Breast epithelium (tissue), 3 donors: ENCODE results near the gene LGALS7B.
"Not testable (repeated sequence)": the region's sequence is repeated elsewhere in the genome, so short reads cannot be mapped to it uniquely, and the experiment has no call there.

Experiments
- POLR2A ChIP-seq: fragments of 450-650 bp; IDR thresholded peaks from one replicate; pipeline ENCODE4 v1.6.1; 2016; ENCODE audit warnings: antibody characterized with exemption, mild to moderate bottlenecking, moderate library complexity
- TF ChIP-seq, protein P1 (sequence below), 3 donors: fragments of 450-650 bp; IDR thresholded peaks; one replicate each; pipeline ENCODE4 v1.5.1; 2016 to 2017; ENCODE audit warnings: antibody characterized with exemption in 3 of 3, mild to moderate bottlenecking in 3 of 3, moderate library complexity in 3 of 3

GRCh38 chr19:38790507-38791403 is 1.8 kb downstream of the LGALS7B start:
- TF ChIP-seq, protein P1, sequence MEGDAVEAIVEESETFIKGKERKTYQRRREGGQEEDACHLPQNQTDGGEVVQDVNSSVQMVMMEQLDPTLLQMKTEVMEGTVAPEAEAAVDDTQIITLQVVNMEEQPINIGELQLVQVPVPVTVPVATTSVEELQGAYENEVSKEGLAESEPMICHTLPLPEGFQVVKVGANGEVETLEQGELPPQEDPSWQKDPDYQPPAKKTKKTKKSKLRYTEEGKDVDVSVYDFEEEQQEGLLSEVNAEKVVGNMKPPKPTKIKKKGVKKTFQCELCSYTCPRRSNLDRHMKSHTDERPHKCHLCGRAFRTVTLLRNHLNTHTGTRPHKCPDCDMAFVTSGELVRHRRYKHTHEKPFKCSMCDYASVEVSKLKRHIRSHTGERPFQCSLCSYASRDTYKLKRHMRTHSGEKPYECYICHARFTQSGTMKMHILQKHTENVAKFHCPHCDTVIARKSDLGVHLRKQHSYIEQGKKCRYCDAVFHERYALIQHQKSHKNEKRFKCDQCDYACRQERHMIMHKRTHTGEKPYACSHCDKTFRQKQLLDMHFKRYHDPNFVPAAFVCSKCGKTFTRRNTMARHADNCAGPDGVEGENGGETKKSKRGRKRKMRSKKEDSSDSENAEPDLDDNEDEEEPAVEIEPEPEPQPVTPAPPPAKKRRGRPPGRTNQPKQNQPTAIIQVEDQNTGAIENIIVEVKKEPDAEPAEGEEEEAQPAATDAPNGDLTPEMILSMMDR (IDR thresholded peaks at IDR 0.05), result not testable (repeated sequence)
- not testable (repeated sequence) for TF ChIP-seq POLR2A
